Muscle of leg (tissue), 11 donors: ENCODE measurements around the gene PDCD6IP. TPM values are rescaled to one million over a fixed set of nuclear protein-coding genes. Genes with fewer than 3 reads are reported as not detected.

Experiments used
- DNase-seq: peaks from one replicate; pipeline ENCODE4 v3.0.0; 2013
- H3K27ac ChIP-seq: one replicate; pipeline ENCODE4 v1.5.1; 2013; ENCODE audit warnings: mild to moderate bottlenecking, low read length, control low read depth
- H3K27me3 ChIP-seq: one replicate; pipeline ENCODE4 v1.6.1; 2013; ENCODE audit warnings: low read length; ENCODE audit not compliant: control insufficient read depth, insufficient read depth
- H3K36me3 ChIP-seq: one replicate; pipeline ENCODE4 v1.6.1; 2013; ENCODE audit warnings: low read length; ENCODE audit not compliant: control insufficient read depth, insufficient read depth
- H3K4me1 ChIP-seq: one replicate; pipeline ENCODE4 v1.6.1; 2013; ENCODE audit warnings: low read length; ENCODE audit not compliant: control insufficient read depth, insufficient read depth
- H3K4me3 ChIP-seq: one replicate; pipeline ENCODE4 v1.5.1; 2013; ENCODE audit warnings: low read length, control low read depth
- H3K9me3 ChIP-seq: replicated peaks from 2 replicates; pipeline ENCODE4 v1.6.1; 2013; ENCODE audit warnings: low read depth, low read length; ENCODE audit not compliant: control insufficient read depth
- WGBS: methylation state at CpG from one replicate; pipeline ENCODE4 v1.1.5; 2013; ENCODE audit warnings: missing lambda C conversion rate; ENCODE audit not compliant: insufficient coverage; 5-methylcytosine and 5-hydroxymethylcytosine counted together
- polyA plus RNA-seq, 8 donors: library from polyadenylated mRNA; unstranded; fragments of 120-200 nt; gene quantifications; one replicate each; pipeline versions ENCODE4 v1.2.1 to v1.2.3, GENCODE V29; 2013; ENCODE audit warnings: inconsistent platforms in 1 of 8, low replicate concordance in 1 of 8; ENCODE audit not compliant: insufficient read length in 8 of 8, insufficient read depth in 1 of 8
- total RNA-seq: library from RNA; stranded (reverse); fragments of 120-200 nt; gene quantifications from one replicate; pipeline ENCODE4 v1.2.4, GENCODE V29; 2013

Gene PDCD6IP
- total and polyA plus RNA-seq, 9 donors: 67.2 to 101 (median 93.0) TPM

GRCh38 chr3:33808559-33808958, 10.1 kb downstream of the PDCD6IP start:
- no peaks in the 10 kb centered on the region for H3K4me1 ChIP-seq
- H3K36me3 ChIP-seq: peaks cover 6% of the 10 kb centered on the region
- WGBS: 92% methylated on average over 5 of the region's 5 CpGs
- H3K4me3 ChIP-seq: no peak overlapping the region
- H3K27me3 ChIP-seq: no peaks in the 10 kb centered on the region
- H3K27ac ChIP-seq: no peak overlapping the region
- no peak for DNase-seq
- H3K9me3 ChIP-seq: no peaks in the 10 kb centered on the region

GRCh38 chr3:33810545-33810944, 12.1 kb downstream of the PDCD6IP start:
- no CpG with 5 or more reads among the region's 1 CpG for WGBS
- Histone ChIP-seq H3K4me3 (no peak overlapping the region), H3K36me3 (peaks cover 7% of the 10 kb centered on the region), H3K4me1 (no peaks in the 10 kb centered on the region), H3K9me3 (no peaks in the 10 kb centered on the region), H3K27me3 (no peaks in the 10 kb centered on the region), H3K27ac (no peak overlapping the region)
- DNase-seq: no peak

- H3K4me3 ChIP-seq: no peak overlapping the region
- no peak overlapping the region for H3K27ac ChIP-seq
- no peaks in the 10 kb centered on the region for H3K27me3 ChIP-seq
- peaks cover 12% of the 10 kb centered on the region for H3K36me3 ChIP-seq
- WGBS: no CpG with 5 or more reads among the region's 4 CpGs
- no peaks in the 10 kb centered on the region for H3K9me3 ChIP-seq
- no peaks in the 10 kb centered on the region for H3K4me1 ChIP-seq
- DNase-seq: no peak
These were observed 23.6 kb downstream of the PDCD6IP start for GRCh38 chr3:33821989-33822388.

- DNase-seq: no peak
- H3K4me3 ChIP-seq: no peak overlapping the region
- WGBS: no CpG with 5 or more reads among the region's 1 CpG
- no peaks in the 10 kb centered on the region for H3K9me3 ChIP-seq
- H3K27me3 ChIP-seq: no peaks in the 10 kb centered on the region
- no peaks in the 10 kb centered on the region for H3K4me1 ChIP-seq
- peaks cover 15% of the 10 kb centered on the region for H3K36me3 ChIP-seq
- no peak overlapping the region for H3K27ac ChIP-seq
These were observed 25.4 kb downstream of the PDCD6IP start for GRCh38 chr3:33823821-33824220.

GRCh38 chr3:33825111-33825510, 26.7 kb downstream of the PDCD6IP start:
- no peaks in the 10 kb centered on the region for H3K9me3 ChIP-seq
- WGBS: no CpG with 5 or more reads among the region's 5 CpGs
- H3K36me3 ChIP-seq: peaks cover 18% of the 10 kb centered on the region
- no peak overlapping the region for H3K4me3 ChIP-seq
- DNase-seq: no peak
- H3K27ac ChIP-seq: no peak overlapping the region
- no peaks in the 10 kb centered on the region for H3K27me3 ChIP-seq
- no peaks in the 10 kb centered on the region for H3K4me1 ChIP-seq

- no CpG with 5 or more reads among the region's 1 CpG for WGBS
These were observed 27.8 kb downstream of the PDCD6IP start for GRCh38 chr3:33826206-33826605.

GRCh38 chr3:33826688-33827087, 28.3 kb downstream of the PDCD6IP start:
- DNase-seq: no peak
- no peak overlapping the region for H3K27ac ChIP-seq
- WGBS: no CpG with 5 or more reads among the region's 1 CpG

More at GRCh38 chr3:33826206-33826605, 27.8 kb downstream of the PDCD6IP start:
- Histone ChIP-seq H3K9me3 (no peaks in the 10 kb centered on the region), H3K36me3 (peaks cover 15% of the 10 kb centered on the region), H3K4me3 (no peak overlapping the region), H3K27me3 (no peaks in the 10 kb centered on the region), H3K27ac (no peak overlapping the region), H3K4me1 (no peaks in the 10 kb centered on the region)
- DNase-seq: no peak

GRCh38 chr3:33829720-33830119, 31.3 kb downstream of the PDCD6IP start:
- no peak for DNase-seq

More at GRCh38 chr3:33826688-33827087, 28.3 kb downstream of the PDCD6IP start:
- no peaks in the 10 kb centered on the region for H3K4me1 ChIP-seq
- H3K4me3 ChIP-seq: no peak overlapping the region
- H3K36me3 ChIP-seq: peaks cover 15% of the 10 kb centered on the region
- no peaks in the 10 kb centered on the region for H3K27me3 ChIP-seq
- H3K9me3 ChIP-seq: no peaks in the 10 kb centered on the region

GRCh38 chr3:33831053-33831452, 32.6 kb downstream of the PDCD6IP start:
- H3K36me3 ChIP-seq: peaks cover 10% of the 10 kb centered on the region
- H3K4me1 ChIP-seq: no peaks in the 10 kb centered on the region
- H3K9me3 ChIP-seq: no peaks in the 10 kb centered on the region
- no peak overlapping the region for H3K27ac ChIP-seq
- H3K27me3 ChIP-seq: no peaks in the 10 kb centered on the region
- H3K4me3 ChIP-seq: no peak overlapping the region
- DNase-seq: no peak

More at GRCh38 chr3:33829720-33830119, 31.3 kb downstream of the PDCD6IP start:
- Histone ChIP-seq H3K36me3 (peaks cover 8% of the 10 kb centered on the region), H3K4me1 (no peaks in the 10 kb centered on the region), H3K27me3 (no peaks in the 10 kb centered on the region), H3K9me3 (no peaks in the 10 kb centered on the region), H3K27ac (no peak overlapping the region), H3K4me3 (no peak overlapping the region)
- WGBS: 83% methylated on average over 1 of the region's 2 CpGs

- peaks cover 12% of the 10 kb centered on the region for H3K36me3 ChIP-seq
- no peaks in the 10 kb centered on the region for H3K27me3 ChIP-seq
- no peak for DNase-seq
- H3K27ac ChIP-seq: no peak overlapping the region
- H3K4me1 ChIP-seq: no peaks in the 10 kb centered on the region
- H3K9me3 ChIP-seq: no peaks in the 10 kb centered on the region
- WGBS: no CpG with 5 or more reads among the region's 1 CpG
- H3K4me3 ChIP-seq: no peak overlapping the region
These were observed 35.1 kb downstream of the PDCD6IP start for GRCh38 chr3:33833408-33834095.

GRCh38 chr3:33834096-33834453, 35.6 kb downstream of the PDCD6IP start:
- no CpG with 5 or more reads among the region's 3 CpGs for WGBS
- peaks cover 13% of the 10 kb centered on the region for H3K36me3 ChIP-seq
- DNase-seq: no peak

More at GRCh38 chr3:33834096-33834453, 35.6 kb downstream of the PDCD6IP start:
- no peak overlapping the region for H3K27ac ChIP-seq
- H3K9me3 ChIP-seq: no peaks in the 10 kb centered on the region
- no peaks in the 10 kb centered on the region for H3K27me3 ChIP-seq
- no peak overlapping the region for H3K4me3 ChIP-seq
- no peaks in the 10 kb centered on the region for H3K4me1 ChIP-seq
